GDM1 (cell line): Measurements from ENCODE around the gene RBM3.
A peak's percentile ranks its signal among the peaks of the same experiment; 100 is the strongest.
"Not testable (repeated sequence)": the region's sequence is repeated elsewhere in the genome, so short reads cannot be mapped to it uniquely, and the experiment has no call there.

ENCODE experiments used
- DNase-seq: peaks from one replicate; lab custom pipeline; 2025; lab: John Stamatoyannopoulos, UW

Gene RBM3

DNA sequence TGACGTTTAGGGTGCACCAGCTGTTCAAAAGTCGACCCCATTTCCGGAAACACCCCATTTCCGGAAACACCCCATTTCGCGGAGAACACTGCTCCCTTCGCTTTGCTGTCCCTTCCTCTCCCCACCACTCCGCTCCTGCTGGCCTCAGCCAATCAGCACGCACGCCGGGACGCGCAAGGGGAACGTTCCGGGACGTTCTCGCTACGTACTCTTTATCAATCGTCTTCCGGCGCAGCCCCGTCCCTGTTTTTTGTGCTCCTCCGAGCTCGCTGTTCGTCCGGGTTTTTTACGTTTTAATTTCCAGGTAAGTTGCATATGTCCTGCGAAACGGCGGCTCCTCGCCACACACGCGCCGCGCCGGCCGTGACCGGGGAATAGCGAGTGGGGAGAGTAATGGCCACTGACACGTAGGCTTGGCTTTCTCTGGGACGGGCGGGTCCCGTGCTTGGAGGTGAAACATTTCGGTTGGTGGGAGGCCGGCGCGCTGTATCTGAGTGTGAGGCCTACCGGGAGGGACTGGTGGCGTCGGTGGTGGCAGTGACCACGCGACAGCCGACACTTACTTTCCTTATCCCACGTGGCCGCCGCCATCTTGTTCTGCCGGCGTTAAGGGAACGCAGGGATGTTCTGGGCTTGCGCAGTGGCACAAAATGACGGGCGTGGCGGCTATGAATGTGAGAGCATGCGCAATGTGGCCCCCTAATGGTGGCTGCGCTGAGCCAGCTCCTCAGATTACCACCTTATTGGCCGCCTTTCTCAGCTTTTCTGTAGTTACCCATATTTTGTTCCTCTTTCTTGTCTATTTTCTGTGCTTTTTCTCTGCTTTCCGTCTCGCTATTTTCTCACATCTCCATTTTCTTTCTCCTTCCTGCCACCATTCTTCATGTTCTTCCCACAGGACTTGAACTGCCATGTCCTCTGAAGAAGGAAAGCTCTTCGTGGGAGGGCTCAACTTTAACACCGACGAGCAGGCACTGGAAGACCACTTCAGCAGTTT is at the start of gene RBM3:
Gene RBM3, plus strand, starts transcription at position 215 of the 997 bp plus-strand sequence. Its CDS starts 697 bp downstream, at position 912.
- DNase-seq, result peak; percentile 84

DNA sequence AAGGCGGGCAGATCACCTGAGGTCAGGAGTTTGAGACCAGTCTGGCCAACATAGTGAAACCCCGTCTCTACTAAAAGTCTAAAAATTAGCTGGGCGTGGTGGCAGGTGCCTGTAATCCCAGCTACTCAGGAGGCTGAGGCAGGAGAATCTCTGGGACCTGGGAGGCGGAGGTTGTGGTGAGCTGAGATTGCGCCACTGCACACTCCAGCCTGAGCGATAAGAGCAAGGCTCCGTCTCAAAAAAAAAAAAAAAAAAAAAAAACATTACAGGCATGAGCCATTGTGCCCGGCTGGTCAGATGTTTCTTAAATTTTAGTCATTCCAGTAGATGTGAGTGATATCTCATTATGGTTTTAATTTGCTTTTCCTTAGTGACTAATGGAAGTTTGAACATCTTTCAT is 48.4 kb upstream of the RBM3 start:
- not testable (repeated sequence) for DNase-seq

DNA sequence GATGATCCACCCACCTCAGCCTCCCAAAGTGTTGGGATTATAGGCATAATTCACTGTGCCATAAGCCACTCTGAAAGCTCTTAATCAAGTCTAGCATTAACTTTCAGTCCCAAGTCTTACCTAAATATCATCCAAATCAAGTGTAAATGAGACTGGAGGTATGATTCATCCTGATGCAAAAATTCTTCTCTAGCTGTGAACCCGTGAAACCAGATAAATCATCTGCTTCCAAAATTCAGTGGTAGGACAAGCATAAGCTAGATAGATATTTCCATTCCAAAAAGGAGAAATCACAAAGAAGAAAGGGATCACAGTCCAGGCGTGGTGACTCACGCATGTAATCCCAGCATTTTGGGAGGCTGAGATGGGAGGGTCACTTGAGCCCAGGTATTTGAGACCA is 43.5 kb upstream of the RBM3 start:
- no peak for DNase-seq

DNA sequence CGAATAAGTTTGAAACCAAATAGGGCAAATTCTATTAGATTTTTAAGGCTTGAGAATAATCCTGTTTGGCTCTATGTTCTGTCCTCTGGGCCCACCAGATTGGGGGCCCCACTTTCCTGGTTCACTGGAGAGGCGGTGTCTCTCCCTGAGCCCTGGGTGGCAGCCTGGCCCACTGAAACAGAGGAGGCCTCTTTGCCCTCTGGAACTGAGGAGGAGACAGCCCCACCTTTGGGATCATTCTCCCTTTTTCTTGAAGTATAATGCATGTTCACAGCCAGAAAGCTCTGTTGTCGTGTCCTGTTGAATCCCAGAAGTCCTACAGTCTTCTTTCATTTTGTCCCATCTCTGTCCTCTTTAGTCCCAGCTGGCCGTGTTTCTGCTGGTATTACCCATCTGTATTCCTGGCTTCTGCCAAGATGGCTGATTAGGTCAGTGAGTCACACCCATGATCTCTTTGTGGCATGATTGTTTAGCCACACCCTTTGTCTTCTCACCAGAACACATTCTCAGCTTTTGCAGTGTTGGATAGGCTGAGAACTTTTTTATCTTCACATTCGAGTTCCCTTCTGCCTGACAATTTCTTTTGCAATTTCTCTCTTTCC is 42.8 kb upstream of the RBM3 start:
- no peak for DNase-seq

DNA sequence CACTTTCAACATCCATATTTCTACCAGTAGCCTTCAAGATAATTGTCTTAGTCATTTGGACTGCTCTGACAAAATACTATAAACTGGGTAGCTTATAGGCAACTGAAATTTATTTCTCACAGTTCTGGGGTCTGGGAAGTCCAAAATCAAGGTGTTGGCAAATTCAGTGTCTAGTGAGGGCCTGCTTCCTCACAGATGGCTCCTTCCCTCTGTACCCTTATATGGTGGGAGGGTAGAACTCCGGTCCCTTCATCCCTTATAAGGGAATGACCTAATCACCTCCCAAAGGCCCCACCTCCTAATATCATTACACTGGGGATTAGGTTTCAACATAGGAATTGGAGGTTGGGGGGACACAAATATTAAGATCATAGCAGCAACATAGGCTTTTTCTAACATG is 42.1 kb upstream of the RBM3 start:
- no peak for DNase-seq

DNA sequence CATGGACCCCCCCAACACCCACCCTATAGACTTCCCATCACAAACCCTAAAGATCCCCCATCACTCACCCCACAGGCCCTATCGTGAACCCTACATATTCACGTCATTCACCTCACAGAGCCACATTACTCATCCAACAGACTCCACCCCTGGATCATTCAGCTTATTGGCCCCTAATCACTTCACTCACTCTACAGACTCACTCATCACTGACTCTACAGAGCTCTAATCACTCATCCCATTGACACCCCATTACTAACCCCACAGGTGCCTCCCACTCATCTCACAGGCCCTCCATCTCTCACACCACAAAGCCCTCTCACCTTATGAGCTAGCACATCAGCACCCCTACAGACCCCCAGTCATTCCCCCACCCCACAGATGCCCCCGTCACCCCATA is 41.1 kb upstream of the RBM3 start:
- DNase-seq, result no peak

DNA sequence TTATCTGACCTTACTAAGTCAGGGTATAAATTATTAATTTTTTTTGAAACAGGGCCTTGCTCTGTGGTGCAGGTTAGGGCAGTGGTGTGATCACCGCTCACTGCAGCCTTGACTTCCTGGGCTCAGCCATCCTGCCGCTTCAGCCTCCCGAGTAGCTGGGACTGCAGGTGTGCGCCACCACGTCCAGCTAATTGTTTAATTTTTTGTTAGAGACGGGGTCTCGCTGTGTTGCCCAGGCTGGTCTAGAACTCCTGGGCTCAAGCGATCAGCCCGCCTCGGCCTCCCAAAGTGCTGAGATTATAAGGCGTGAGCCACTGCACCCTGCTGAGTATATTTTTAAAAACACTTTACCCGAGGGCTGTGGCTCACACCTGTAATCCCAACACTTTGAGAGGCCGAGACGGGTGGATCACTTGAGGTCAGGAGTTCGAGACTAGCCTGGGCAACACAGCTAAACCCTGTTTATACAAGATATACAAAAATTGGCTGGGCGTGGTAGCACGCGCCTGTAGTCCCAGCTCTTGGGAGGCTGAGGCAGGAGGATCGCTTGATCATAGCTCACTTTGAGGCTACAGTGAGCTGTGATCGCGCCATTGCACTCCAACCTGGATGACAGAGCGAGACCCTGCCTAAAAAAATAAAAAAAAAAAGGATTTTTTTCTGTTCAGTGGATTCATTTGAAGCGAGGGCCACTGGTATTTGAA is 35.5 kb upstream of the RBM3 start:
- DNase-seq, result no peak

DNA sequence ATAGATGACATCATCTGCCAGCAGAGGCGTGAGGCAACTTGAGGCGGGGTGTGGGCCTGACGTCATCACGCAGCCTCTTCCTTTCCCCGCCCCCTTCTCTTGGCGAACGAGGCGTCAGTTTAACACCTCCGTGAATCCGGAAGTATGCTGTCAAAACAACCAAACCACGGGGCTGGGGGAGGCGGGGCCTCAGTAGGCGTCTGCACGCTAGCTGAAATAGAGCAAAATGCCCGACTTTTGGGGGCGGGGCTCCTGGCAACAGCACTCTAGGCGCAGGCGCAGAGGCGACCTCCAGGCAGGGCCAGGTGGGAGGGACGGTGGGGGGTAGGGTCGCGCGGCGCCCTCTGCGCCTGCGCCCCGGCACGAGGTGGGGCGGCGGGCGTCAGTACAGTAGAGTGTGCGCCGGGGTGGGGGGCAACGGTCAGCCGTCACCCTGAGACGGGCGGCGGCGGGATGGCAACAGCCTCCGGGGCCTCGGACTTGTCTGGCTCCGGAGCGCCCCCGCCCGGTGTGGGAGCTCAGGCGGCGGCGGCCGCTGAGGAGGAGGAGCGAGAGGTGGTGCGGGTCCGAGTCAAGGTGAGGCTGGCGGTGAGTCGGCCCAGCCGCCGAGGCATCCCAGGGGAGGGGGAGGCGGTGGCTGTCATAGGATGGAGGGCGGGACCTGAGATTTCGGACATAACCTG is 34.8 kb upstream of the RBM3 start, which contains the start of gene TBC1D25:
Gene TBC1D25, plus strand, starts transcription at position 370 of the 683 bp plus-strand sequence. Its CDS starts 84 bp downstream, at position 454.
- DNase-seq, result peak; percentile 94

DNA sequence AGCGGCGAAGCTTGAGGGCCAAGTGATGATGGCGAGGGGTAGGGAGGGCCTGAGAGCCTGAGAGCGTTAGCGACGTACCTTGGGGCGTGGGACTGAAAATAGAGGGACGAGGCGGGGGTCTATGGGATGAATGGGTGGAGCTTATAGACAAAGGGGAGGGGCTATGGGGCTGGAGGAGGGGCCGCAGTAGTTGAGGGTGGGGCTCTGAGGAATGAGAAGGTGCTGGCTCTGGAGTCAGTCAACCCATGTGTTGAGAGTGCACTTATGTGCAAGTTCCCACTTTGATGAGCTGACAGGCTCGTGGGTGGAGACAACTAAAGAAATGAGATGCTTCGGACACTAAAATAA is 34.3 kb upstream of the RBM3 start:
- DNase-seq, result peak; percentile 49

DNA sequence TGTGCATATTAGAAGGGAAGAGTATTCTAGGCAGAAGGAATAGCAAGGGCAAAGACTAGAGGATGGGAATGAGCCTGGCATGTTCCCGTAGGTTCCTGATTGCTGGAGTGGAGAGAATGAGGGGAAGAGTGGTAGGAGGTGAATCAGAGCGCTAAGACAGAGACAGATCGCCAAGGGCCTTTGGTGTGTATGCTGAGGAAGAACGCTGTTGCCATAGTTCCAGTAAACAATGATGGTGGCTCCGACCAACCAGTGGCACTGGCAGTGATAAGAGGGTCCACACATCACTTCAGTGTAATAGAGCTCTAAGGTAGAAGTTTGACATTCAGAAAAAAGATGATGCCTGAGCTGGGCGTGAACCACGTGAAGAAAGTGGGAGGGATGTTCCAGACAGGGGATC is 33.8 kb upstream of the RBM3 start:
- DNase-seq, result no peak

DNA sequence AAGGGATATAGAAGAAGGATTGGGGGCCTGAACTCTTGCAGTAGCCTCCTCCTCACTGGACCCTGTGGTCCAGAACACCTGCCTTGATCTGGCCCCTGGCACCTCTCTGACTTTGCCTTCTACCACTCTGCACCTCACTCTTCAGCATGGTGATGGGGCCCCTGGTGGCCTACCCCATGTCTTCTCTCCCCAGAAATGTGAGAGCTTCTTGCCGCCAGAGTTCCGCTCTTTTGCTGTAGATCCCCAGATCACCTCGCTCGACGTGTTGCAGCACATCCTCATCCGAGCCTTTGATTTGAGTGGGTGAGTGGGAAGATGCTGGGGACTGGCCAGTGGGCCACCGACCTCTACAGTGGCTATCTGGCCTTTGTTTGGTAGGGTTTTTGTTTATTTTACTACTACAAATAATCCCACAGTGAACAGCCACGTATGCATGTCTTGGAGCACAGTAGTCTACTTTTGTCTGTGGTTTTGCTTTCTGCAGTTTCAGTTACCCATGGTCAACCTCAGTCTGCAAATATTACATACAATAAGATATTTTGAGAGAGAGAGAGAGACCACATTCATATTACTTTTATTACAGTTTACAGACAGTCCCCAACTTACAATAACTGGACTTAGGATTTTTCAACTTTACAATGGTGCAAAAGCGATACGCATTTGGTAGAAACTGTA is 33.0 kb upstream of the RBM3 start:
- DNase-seq, result no peak

DNA sequence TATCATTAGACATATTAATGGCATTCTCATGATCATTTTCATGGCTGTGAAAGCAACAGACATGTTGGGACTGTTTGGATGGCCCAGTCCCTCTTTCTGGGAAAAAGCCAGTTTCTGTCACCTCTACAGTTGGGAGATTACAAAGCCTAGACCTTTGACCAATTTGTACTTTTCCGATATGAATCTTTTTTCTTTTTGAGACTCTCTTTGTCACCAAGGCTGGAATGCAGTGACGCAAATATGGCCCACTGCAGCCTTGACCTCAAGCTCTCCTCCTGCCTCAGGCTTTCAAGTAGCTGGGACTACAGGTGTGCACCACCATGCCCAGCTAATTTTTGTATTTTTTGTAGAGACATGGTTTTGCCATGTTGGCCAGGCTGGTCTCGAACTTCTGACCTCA is 25.4 kb upstream of the RBM3 start:
- no peak for DNase-seq

DNA sequence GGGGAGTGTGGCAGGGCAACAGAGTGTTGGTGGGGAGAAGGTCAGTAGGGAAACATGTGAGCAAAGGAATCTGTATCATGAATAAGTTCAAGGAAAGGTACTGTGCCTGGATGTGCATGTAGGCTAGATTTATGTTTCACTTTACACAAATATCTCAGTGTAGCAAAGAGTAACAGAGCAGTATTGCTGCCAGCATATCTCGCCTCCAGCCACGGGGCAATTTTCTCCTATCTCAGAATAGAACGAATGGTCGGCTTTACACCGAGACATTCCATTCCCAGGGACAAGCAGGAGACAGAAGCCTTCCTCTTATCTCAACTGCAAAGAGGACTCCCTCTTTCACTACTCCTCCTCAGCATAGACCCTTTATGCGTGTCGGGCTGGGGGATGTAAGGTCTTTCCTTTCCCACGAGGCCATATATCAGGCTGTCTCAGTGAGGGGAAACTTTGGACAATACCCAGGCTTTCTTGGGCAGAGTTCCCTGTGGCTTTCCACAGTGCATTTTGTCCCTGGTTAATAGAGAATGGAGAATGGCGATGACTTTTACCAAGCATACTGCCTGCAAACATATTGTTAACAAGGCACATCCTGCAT is 18.5 kb upstream of the RBM3 start:
- not testable (repeated sequence) for DNase-seq

DNA sequence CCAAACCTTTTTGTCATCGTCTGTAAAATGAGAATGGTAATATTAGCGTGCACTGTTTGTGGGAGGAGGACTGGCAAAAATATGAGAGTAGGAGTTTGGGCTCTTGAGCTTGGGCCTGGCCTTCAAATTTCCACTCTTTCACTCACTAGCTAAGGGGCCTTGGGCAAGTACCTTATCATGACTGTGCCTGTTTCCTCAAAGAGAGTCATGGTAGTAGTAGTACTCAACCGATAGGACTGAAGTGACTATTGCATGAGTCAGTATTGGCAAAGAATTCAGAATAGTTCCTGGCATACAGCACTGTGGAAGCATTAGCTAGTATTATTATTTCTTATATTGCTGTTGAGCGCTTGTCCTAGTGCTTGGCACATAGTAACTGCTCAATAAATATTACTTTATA is 16.0 kb upstream of the RBM3 start:
- no peak for DNase-seq

DNA sequence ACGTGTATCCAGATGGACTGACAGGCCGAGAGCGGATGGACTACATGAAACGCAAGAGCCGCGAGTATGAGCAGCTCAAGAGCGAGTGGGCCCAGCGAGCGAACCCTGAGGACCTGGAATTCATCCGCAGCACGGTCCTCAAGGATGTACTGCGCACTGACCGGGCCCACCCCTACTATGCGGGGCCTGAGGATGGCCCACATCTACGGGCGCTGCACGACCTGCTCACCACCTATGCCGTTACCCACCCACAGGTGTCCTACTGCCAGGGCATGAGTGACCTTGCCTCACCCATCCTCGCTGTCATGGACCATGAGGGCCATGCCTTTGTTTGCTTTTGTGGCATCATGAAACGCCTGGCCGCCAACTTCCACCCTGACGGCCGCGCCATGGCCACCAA is 14.6 kb upstream of the RBM3 start:
- no peak for DNase-seq

DNA sequence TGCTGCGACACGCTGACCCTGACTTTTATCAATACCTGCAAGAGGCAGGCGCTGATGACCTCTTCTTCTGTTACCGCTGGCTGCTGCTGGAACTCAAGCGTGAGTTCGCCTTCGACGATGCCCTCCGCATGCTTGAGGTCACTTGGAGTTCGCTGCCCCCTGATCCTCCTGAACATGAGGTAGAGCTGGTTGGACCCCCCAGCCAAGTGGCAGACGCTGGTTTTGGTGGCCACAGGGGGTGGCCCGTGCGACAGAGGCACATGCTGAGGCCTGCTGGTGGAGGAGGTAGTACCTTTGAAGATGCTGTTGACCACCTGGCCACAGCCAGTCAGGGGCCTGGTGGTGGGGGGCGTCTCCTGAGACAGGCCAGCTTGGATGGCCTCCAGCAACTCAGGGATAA is 14.2 kb upstream of the RBM3 start:
- no peak for DNase-seq

DNA sequence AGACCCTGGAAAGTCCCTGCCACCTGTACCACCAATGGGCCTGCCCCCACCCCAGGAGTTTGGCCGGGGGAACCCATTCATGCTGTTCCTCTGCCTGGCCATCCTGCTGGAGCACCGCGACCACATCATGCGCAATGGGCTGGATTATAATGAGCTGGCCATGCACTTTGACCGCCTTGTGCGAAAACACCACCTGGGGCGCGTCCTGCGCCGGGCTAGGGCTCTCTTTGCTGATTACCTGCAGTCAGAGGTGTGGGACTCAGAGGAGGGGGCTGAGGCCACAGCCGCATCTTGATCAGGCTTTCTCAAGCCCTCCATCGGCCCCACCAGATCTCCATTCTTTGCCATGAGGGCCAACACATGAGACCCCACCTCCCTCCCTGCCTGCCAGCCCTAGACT is 13.6 kb upstream of the RBM3 start:
- DNase-seq, result no peak

DNA sequence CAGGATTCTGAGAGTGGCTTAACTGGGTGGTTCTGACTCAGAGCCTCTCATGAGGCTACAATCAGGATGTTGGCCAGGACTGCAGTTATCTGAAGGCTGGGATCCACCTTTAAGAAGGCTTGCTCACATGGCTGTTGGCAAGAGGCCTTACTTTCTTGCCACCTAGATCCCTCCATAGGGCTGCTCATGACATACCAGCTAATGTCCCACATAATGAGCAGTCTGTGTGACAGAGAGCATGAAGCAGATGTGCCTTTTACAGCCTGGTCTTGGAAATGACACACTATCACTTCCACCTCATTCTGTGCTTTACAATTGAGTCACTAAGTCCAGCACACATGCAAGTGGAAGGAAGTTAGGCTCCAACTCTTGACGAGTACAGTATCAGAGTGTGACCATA is 4.3 kb upstream of the RBM3 start:
- DNase-seq, result no peak

DNA sequence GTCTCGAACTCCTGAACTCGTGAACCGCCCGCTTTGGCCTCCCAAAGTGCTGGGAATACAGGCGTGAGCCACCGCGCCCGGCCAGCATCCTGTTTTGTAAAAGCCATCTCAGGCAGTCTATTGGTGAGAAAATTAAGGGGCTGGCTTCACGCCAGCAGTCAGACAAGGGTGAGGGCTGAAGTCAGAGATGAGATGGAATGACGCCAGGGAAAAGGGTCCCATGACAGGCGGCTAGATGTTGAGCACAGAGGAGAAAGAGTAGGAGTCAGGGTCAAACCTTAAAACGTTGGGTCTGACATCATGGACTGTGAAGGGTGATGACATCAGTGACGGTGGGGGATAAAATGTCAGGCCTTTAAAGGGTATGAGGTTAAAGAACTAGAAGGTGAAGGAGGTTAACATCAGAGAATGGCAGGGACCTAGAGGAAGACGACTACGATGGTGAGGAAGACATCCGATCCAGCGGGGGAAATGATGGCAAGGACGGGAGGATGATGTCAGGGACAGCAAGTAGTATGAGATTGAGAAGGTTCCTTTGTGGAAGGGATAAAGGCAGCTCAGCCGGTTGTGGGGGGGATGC is 504 bp upstream of the RBM3 start:
- no peak for DNase-seq

DNA sequence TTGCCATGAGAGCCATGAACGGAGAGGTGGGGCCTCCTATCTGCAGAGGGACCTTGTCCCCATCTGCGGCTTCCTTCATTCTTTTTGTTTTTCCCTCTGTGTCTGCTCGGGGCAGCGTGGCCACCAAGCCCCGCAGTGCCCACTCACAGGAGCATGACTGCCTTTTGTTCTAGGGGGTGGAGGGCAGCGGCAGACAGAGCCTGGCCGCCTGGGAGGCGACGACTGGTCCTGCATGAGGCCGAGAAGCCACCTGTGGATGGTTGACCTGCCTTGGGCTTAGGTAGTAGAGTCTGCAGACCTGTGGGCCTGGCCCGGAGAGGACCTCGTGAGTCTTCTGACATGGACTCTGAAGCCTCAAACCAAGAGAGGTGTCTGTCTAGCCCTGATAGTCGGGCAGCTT is 1.4 kb downstream of the RBM3 start:
- DNase-seq, result no peak

DNA sequence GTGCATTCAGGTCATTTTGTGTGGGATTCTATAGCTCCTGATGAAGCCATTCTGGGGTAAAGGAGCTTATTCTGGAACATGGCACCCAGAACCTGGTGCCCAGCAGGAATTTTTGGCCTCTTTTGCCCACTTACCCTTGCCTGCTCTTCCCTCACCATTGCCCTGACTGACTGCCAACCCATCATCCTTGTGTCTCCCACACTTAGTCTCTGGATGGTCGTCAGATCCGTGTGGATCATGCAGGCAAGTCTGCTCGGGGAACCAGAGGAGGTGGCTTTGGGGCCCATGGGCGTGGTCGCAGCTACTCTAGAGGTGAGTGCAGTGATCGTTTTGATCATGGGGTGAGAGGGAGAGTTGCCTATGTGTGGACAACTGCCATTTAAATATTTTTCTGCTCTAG is 1.8 kb downstream of the RBM3 start:
- no peak for DNase-seq
